Mesodermal cell (in vitro differentiated cells): ENCODE measurements around the gene MIER3. TPM values are rescaled to one million over a fixed set of nuclear protein-coding genes. Genes with fewer than 3 reads are reported as not detected.

Source experiments
- H3K27ac ChIP-seq: 2 replicates; pipeline ENCODE4 v1.7.0; 2013; ENCODE audit warnings: mild to moderate bottlenecking, low read depth, low read length, moderate library complexity; ENCODE audit not compliant: severe bottlenecking
- H3K36me3 ChIP-seq: 2 replicates; pipeline ENCODE4 v1.7.1; 2013; ENCODE audit warnings: mild to moderate bottlenecking, low read length, moderate library complexity; ENCODE audit not compliant: control insufficient read depth, insufficient read depth
- H3K4me1 ChIP-seq: one replicate; pipeline ENCODE4 v1.7.1; 2013; ENCODE audit warnings: mild to moderate bottlenecking, low read length; ENCODE audit not compliant: insufficient read depth, control insufficient read depth, poor library complexity, severe bottlenecking
- H3K4me3 ChIP-seq: 2 replicates; pipeline ENCODE4 v1.7.0; 2013; ENCODE audit warnings: low read length, control low read depth, mild to moderate bottlenecking; ENCODE audit not compliant: insufficient read depth, poor library complexity, severe bottlenecking; ENCODE audit errors: extremely low read depth
- H3K9me3 ChIP-seq: 2 replicates; pipeline ENCODE4 v1.7.1; 2013; ENCODE audit warnings: mild to moderate bottlenecking, low read length, moderate library complexity; ENCODE audit not compliant: control insufficient read depth
- WGBS, 2 experiments: methylation state at CpG; one replicate each; pipeline ENCODE4 v1.1.5; 2013; ENCODE audit warnings: missing lambda C conversion rate in 2 of 2; ENCODE audit not compliant: insufficient coverage in 2 of 2; 5-methylcytosine and 5-hydroxymethylcytosine counted together
- polyA plus RNA-seq, 2 experiments: library from polyadenylated mRNA; stranded (reverse); fragments of 50-300 nt; gene quantifications; one replicate each; pipeline ENCODE4 v1.2.3, GENCODE V29; 2013

Gene MIER3, protein sequence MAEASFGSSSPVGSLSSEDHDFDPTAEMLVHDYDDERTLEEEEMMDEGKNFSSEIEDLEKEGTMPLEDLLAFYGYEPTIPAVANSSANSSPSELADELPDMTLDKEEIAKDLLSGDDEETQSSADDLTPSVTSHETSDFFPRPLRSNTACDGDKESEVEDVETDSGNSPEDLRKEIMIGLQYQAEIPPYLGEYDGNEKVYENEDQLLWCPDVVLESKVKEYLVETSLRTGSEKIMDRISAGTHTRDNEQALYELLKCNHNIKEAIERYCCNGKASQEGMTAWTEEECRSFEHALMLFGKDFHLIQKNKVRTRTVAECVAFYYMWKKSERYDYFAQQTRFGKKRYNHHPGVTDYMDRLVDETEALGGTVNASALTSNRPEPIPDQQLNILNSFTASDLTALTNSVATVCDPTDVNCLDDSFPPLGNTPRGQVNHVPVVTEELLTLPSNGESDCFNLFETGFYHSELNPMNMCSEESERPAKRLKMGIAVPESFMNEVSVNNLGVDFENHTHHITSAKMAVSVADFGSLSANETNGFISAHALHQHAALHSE
- 22.8 TPM for polyA plus RNA-seq (2013, experiment 1 of 2)
- 23.4 TPM for polyA plus RNA-seq (2013, experiment 2 of 2)

GRCh38 chr5:56951946-56952691 lies at the start of gene MIER3:
MIER3 (minus strand) TSS chr5:56952123; CDS start chr5:56952102, 21 bp downstream.
- H3K36me3 ChIP-seq, result peaks cover 22% of the 10 kb centered on the region
- H3K27ac ChIP-seq, result peak within 1 kb of the TSS; percentile 75
- H3K4me1 ChIP-seq, result peaks cover 7% of the 10 kb centered on the region
- peak within 1 kb of the TSS; percentile 84 for H3K4me3 ChIP-seq
- 0 to 1% methylated on average over 55 to 78 of the region's 89 CpGs for WGBS, 2 experiments
- H3K9me3 ChIP-seq, result no peaks in the 10 kb centered on the region

DNA sequence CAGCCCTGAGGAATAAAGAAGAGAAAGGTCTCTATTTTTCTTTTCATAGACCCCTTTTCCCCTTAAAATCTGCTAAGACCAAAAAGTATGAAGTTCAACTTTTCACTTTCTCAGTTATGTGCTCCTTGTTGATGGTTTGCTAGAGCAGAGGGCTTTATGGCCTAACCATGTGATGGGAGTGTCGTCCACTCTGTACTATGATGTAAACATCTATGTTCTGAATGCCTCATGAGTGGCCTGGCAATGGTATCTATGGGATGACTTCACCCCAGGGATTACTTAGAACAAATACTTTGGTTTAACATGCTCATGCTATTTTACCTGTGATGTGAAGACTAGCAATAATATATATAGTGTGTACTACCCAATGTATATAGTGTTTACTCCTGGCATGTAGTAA lies 43.7 kb upstream of the MIER3 start:
- Histone ChIP-seq H3K4me1 (no peaks in the 10 kb centered on the region), H3K27ac (no peak overlapping the region), H3K4me3 (no peak overlapping the region), H3K9me3 (no peaks in the 10 kb centered on the region), H3K36me3 (no peaks in the 10 kb centered on the region)
- WGBS, 2 experiments, result 100% methylated on average over 1 of the region's 1 CpG; no CpG with 5 or more reads in 1 of the 2 experiments

GRCh38 chr5:56993241-56993640 lies 41.3 kb upstream of the MIER3 start:
- Histone ChIP-seq H3K36me3 (no peaks in the 10 kb centered on the region), H3K4me1 (no peaks in the 10 kb centered on the region), H3K4me3 (no peak overlapping the region), H3K9me3 (no peaks in the 10 kb centered on the region), H3K27ac (no peak overlapping the region)
- WGBS, 2 experiments, result 86 to 95% methylated on average over 1 of the region's 2 CpGs

DNA sequence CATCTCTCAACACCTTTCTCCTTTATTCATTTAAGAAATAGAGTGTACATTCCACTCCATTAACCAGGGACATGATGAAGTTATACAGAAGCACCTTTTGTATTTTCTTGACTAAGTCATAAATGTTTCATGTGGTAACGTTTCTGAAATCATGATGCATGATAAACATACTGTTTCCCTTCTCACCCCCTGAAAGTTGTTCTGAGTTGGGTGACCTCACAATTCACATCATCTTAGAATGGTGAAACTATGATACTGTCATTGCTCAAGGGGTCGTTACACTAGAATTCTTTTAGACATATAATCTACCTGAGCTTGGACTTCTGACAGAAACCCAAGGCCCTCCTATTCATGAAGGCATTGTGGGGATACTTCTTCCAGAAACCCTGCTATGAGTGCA lies 37.8 kb upstream of the MIER3 start:
- Histone ChIP-seq H3K4me1 (no peaks in the 10 kb centered on the region), H3K4me3 (no peak overlapping the region), H3K36me3 (no peaks in the 10 kb centered on the region), H3K27ac (no peak overlapping the region), H3K9me3 (no peaks in the 10 kb centered on the region)
- 100% methylated on average over 2 of the region's 2 CpGs; no CpG with 5 or more reads in 1 of the 2 experiments for WGBS, 2 experiments

- Histone ChIP-seq H3K27ac (no peak overlapping the region), H3K36me3 (no peaks in the 10 kb centered on the region), H3K4me1 (no peaks in the 10 kb centered on the region), H3K9me3 (no peaks in the 10 kb centered on the region), H3K4me3 (no peak overlapping the region)
- WGBS, 2 experiments, result 100% methylated on average over 3 of the region's 4 CpGs; no CpG with 5 or more reads in 1 of the 2 experiments
These were observed 36.6 kb upstream of the MIER3 start for GRCh38 chr5:56988490-56988889.

DNA sequence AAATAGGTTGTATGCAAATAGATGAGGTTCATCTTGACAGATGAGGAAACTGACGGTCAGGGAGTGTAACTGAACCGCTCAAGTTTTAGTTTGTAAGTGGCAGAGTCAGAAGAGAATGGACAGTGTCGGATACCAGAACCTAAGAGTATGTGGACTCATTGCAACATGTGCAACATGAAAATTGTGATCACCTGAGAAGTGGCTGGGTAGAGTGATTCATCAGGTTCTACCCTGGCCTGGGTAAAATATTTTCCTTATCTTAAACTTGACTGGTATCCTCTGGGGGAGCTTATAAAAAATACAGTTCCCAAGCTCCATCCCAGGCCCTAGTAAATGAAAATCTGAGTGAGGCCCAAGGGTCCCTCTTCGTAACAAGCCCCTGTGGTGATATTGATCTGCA lies 35.2 kb upstream of the MIER3 start:
- no peak overlapping the region for H3K27ac ChIP-seq
- WGBS, 2 experiments, result 97 to 100% methylated on average over 3 of the region's 4 CpGs

GRCh38 chr5:56986626-56986947 lies 34.7 kb upstream of the MIER3 start:
- H3K9me3 ChIP-seq, result no peaks in the 10 kb centered on the region
- H3K27ac ChIP-seq, result no peak overlapping the region
- no peak overlapping the region for H3K4me3 ChIP-seq
- no peaks in the 10 kb centered on the region for H3K4me1 ChIP-seq
- H3K36me3 ChIP-seq, result no peaks in the 10 kb centered on the region
- 90 to 100% methylated on average over 1 of the region's 1 CpG for WGBS, 2 experiments

More for the DNA sequence above, 35.2 kb upstream of the MIER3 start:
- no peaks in the 10 kb centered on the region for H3K4me1 ChIP-seq
- no peak overlapping the region for H3K4me3 ChIP-seq
- H3K9me3 ChIP-seq, result no peaks in the 10 kb centered on the region
- no peaks in the 10 kb centered on the region for H3K36me3 ChIP-seq

DNA sequence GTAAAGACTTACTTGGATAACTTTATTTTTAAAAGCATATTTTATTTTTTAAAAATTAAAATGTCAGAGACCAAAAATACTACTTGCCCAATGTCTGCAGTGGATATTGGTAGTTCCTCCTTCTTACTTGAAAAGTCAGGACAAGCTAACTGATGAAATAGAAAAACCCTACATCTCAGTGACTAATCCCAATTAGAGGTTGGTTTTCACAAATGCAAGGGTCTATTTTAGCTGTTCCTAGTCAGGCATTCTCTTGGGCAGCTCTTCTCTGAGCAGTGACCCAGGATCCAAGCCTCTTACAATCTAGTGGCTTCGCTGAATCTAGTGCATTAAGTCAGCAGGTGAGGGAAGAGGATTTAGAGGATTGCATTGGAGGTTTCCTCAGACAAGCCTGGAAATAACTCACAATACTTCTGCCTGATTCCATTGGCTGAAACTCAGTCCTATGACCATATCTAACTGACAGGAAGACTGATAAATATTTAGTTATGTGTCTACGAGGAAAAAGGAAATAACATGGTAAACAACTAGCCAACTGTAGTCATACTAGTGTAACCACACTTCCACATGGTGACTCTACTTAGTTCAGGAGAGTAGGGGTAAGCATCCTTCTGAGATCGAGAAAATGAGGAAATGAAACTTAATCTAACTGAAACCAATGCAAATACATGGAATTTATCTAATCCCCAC lies 34.2 kb upstream of the MIER3 start:
- H3K4me1 ChIP-seq, result no peaks in the 10 kb centered on the region
- no peaks in the 10 kb centered on the region for H3K9me3 ChIP-seq
- H3K4me3 ChIP-seq, result no peak overlapping the region
- WGBS, 2 experiments, result 100% methylated on average over 1 of the region's 3 CpGs
- no peak overlapping the region for H3K27ac ChIP-seq
- H3K36me3 ChIP-seq, result no peaks in the 10 kb centered on the region

DNA sequence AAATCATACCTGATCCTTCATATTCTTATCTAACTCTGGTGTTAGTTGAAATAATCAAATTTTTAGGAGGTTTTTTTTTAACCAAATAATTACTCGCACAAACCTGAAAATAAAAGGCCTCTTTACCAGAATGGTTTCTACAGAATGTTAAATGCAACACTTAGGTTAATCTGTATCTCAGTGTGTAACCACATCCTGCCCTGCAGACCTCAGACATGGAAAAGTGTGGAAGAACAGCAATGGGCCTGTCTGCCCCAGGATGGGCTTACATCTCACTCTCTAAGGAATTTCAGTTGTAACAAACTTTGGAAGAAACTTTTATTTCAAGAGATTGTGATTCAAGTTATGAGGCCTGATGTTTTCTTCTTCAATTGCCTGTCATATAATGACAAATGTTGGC lies 32.5 kb upstream of the MIER3 start:
- no peak overlapping the region for H3K4me3 ChIP-seq
- no peaks in the 10 kb centered on the region for H3K36me3 ChIP-seq
- no CpG with 5 or more reads among the region's 1 CpG for WGBS, 2 experiments
- no peak overlapping the region for H3K27ac ChIP-seq
- no peaks in the 10 kb centered on the region for H3K4me1 ChIP-seq
- no peaks in the 10 kb centered on the region for H3K9me3 ChIP-seq

DNA sequence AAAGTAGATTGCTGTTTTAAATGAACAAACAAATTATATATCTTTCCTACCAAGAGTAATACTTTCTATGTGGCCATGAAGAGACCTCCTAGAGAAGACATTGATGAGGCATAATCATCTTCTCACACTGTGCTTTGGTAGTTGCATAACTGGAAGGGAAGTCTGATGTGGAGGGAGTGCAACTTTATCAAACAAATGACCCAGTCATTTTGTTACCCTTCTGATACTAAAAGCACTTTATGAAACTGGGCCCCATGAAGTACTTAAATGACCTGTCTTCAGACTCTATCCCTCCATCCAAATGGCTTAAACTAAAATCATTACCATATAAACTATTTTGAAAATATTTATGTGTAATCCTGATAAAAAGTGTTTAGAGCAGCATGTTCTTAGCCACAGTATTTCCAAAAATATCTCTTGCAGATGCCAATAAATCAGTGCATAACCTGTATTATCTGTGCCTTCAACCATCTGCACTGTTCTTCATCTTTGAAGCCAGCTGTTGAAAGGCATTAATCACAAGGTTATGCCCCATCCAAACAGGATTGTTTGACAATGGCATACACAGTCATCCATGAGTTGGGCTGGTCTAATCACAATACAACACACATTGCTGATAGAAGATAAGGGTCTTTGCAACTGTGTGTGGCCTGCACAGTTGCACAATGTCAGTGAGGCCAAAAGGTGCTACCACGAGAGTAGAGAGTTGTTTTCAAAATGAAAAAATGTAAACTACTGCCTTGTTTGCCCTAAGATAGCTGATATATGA lies 31.9 kb upstream of the MIER3 start:
- H3K9me3 ChIP-seq, result no peaks in the 10 kb centered on the region
- H3K4me1 ChIP-seq, result no peaks in the 10 kb centered on the region
- no CpG with 5 or more reads among the region's 1 CpG for WGBS, 2 experiments
- H3K4me3 ChIP-seq, result no peak overlapping the region
- H3K27ac ChIP-seq, result no peak overlapping the region
- H3K36me3 ChIP-seq, result no peaks in the 10 kb centered on the region
